ENCODE data around the gene OSGIN1.

GRCh38 chr16:83915081-83915480 lies 38.0 kb upstream of the OSGIN1 start:
- TF ChIP-seq CTCF (IDR thresholded peaks at IDR 0.05): no peak
- TF ChIP-seq EP300 (IDR thresholded peaks at IDR 0.05): no peak
- TF ChIP-seq POLR2AphosphoS5 (IDR thresholded peaks at IDR 0.05): no peak
- TF ChIP-seq POLR2A (IDR thresholded peaks at IDR 0.05): no peak

All from stomach (tissue), 4 donors.